HUES6 (cell line): ENCODE data around the gene HDAC8.

Source experiments
- H3K27ac ChIP-seq: 2 replicates; pipeline ENCODE4 v1.7.0; 2013; ENCODE audit warnings: low read depth, mild to moderate bottlenecking, low read length, inconsistent platforms
- H3K27me3 ChIP-seq: 2 replicates; pipeline ENCODE4 v1.6.1; 2013; ENCODE audit warnings: low read length; ENCODE audit not compliant: control insufficient read depth, insufficient read depth
- H3K36me3 ChIP-seq: 2 replicates; pipeline ENCODE4 v1.6.1; 2013; ENCODE audit warnings: low read length; ENCODE audit not compliant: control insufficient read depth, insufficient read depth
- H3K4me1 ChIP-seq: 2 replicates; pipeline ENCODE4 v1.6.1; 2013; ENCODE audit warnings: low read length; ENCODE audit not compliant: control insufficient read depth, insufficient read depth
- H3K4me3 ChIP-seq: 2 replicates; pipeline ENCODE4 v1.5.1; 2013; ENCODE audit warnings: low read depth, low read length
- H3K9ac ChIP-seq: one replicate; pipeline ENCODE4 v1.6.1; 2013; ENCODE audit warnings: mild to moderate bottlenecking, low read length
- H3K9me3 ChIP-seq: 2 replicates; pipeline ENCODE4 v1.6.1; 2013; ENCODE audit warnings: low read depth, low read length; ENCODE audit not compliant: control insufficient read depth, insufficient read depth

The HDAC8 gene

DNA sequence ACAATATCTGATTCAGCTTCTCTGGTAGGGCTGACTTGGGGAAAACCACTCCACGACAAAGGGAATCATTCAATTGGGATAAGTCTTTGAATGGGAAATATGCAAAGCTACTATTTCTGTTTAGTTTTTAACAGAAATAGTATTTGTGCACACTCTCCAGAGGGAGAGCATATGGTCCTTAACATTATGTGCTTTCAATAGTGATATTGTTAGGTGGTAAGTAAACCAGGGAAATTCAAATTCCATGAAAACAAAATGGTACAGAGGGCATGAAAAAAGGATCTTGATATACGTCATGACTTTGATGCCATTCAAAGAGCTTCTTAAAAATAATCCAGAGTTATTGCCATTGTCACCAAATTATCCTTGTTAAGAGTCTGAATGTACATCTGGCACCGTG lies 219.9 kb downstream of the HDAC8 start:
- peaks cover 2% of the 10 kb centered on the region; the same call in 1 of the 2 replicates for H3K9me3 ChIP-seq
- peaks cover 14% of the 10 kb centered on the region; the same call in 1 of the 2 replicates for H3K4me1 ChIP-seq
- no peak overlapping the region for H3K4me3 ChIP-seq
- H3K27ac ChIP-seq: no peak overlapping the region
- no peak overlapping the region for H3K9ac ChIP-seq
- H3K36me3 ChIP-seq: no peaks in the 10 kb centered on the region
- no peaks in the 10 kb centered on the region for H3K27me3 ChIP-seq

DNA sequence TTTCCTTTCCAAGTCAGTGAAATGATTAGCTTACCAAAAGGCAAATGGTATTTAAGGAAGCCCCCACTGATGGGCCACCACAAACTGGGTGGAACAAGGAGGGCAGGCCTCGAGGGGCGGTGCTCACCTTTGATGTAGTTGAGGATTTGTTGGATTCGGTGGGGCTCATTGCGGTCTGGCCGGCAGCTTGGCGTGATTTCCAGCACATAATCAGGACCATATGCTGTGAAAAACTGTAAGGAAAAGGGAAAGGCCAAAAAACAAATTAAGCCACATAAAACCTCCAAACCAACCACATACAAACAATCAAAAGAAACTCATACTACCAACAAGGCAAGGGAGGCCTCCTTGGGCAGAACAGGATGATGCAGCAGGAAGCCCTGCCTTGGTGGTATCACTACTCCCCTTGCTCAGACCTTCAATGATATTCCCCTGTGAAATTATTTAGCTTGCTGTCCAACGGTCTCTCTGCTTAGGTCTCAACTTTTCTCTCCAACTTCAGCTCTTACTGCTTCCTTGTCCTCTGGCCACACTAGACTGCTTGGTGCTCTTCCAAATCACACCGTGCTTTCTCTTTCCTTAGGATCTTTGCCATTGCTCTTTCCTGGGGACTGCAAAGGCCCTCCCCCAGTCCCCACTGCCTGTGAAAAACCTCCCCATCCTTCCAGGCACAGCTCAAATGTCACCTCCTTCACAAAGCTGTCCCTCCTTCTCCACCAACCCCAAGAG lies 220.9 kb downstream of the HDAC8 start:
- Histone ChIP-seq H3K36me3 (no peaks in the 10 kb centered on the region), H3K9ac (no peak overlapping the region), H3K27ac (no peak overlapping the region), H3K27me3 (no peaks in the 10 kb centered on the region), H3K9me3 (peaks cover 2% of the 10 kb centered on the region; the same call in 1 of the 2 replicates), H3K4me1 (peaks cover 23% of the 10 kb centered on the region), H3K4me3 (no peak overlapping the region)

DNA sequence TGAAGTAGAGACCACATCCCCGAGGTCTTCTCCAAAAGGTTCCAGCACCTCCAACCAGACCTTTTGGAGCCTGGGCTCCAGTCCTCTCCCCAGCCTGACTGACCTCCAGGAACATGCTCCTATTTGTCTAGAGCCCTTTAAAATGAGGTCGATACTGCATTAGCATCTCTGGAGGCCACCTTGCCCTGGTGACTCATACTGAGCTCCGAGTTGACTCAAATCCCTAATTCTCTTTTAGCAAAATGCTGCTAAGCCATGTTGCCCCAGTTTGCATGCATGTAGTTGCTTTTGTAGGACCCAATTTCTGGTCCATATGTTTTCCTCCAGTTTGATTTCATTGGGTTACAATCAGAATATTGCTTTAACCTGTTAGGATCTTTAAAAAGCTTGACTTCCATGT lies 223.5 kb downstream of the HDAC8 start:
- Histone ChIP-seq H3K9ac (no peak overlapping the region), H3K9me3 (no peaks in the 10 kb centered on the region; the same call in 1 of the 2 replicates), H3K4me1 (peaks cover 27% of the 10 kb centered on the region), H3K27me3 (no peaks in the 10 kb centered on the region), H3K4me3 (no peak overlapping the region), H3K27ac (no peak overlapping the region), H3K36me3 (no peaks in the 10 kb centered on the region)

DNA sequence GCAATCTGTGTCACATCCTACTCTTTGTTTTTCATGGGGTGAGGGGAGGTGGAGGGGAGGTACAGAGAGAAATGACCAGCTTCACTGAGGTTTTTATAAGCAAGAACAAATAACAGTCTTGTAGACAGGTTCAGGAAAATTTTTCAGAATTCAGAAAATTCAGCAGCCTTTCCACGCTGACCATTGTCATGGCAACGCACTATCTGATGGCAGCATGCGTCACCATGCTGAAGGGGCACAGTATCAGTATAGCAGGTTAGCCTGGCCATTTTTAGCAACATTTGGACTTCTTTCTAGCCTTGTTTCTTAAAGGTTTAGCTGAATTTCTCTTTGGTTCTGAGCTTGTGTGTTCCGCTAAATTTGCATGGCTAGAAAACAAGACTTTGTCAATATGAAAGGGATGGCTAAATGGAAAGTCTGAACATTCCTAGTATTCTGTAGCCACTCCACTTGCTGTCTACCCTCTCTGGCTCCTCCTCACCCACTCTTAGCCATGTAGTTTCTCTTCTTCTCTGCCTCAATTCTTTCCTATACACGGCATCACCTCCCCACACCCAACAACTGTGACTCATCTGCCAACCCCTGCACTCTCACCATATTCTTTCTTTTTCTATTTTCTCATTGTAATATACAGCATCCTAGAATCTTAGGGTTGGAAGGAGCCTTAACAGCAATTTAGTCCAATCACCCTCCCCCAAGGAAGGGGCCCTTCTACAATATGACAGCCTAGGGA lies 224.2 kb downstream of the HDAC8 start:
- Histone ChIP-seq H3K27ac (no peak overlapping the region), H3K27me3 (no peaks in the 10 kb centered on the region), H3K4me1 (peaks cover 27% of the 10 kb centered on the region), H3K9me3 (no peaks in the 10 kb centered on the region; the same call in 1 of the 2 replicates), H3K36me3 (no peaks in the 10 kb centered on the region), H3K4me3 (no peak overlapping the region), H3K9ac (no peak overlapping the region)

DNA sequence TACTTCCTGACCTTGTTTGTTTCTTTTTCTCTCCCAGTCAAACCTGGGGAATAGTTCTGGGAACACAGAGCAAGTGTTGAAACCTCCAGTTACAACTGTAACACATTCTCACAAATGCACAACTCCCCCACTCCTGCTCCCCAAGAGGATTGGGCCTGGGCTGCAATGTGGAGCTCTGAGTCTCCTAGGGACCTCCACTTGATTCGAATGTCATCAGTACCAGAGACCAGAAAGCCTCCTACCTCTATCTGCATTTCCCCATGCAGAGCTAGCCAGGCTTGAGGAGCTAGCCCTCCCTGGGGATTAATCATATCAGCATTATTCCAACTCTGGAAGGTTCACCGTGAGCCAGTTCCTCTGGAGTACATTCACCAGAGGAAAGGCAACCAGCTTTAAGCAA lies 225.3 kb downstream of the HDAC8 start:
- Histone ChIP-seq H3K27ac (no peak overlapping the region), H3K36me3 (no peaks in the 10 kb centered on the region), H3K27me3 (no peaks in the 10 kb centered on the region), H3K4me3 (no peak overlapping the region), H3K9ac (no peak overlapping the region), H3K4me1 (peaks cover 27% of the 10 kb centered on the region), H3K9me3 (no peaks in the 10 kb centered on the region; the same call in 1 of the 2 replicates)

DNA sequence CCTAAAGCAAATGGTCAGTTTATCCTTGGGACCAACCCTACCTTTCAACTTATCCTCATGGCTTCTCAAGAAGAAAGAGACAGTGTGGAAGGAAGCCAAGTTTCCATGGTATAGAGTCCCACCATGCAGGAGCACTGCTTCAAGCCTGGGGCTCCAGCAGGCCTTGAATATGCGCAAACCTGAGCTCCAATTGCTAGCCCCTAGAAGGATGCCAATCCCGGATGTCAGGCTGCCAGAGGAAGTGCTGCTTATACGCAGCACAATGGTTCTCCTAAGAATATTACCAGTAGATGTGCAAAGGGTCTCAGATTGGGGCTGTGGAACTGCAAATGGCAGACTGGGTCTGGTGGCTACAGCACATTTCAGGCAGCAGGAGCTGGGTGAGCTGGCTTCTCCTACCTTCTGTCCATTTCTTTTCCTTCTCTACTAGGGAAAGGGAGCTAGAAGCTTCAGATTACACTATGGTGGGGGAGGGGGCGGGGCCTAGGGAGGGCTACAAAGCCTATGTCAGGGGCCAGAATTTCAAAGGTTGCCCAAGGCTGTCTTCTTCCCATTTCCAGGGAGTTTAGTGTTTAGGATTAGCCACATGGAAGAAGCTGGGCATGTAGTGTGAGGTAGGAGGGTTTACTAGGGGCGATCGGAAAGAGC lies 226.2 kb downstream of the HDAC8 start:
- Histone ChIP-seq H3K9ac (no peak overlapping the region), H3K36me3 (no peaks in the 10 kb centered on the region), H3K4me3 (peak overlapping the region; percentile 24; the same call in 1 of the 2 replicates), H3K27me3 (no peaks in the 10 kb centered on the region), H3K4me1 (peaks cover 27% of the 10 kb centered on the region), H3K27ac (no peak overlapping the region), H3K9me3 (no peaks in the 10 kb centered on the region; the same call in 1 of the 2 replicates)

DNA sequence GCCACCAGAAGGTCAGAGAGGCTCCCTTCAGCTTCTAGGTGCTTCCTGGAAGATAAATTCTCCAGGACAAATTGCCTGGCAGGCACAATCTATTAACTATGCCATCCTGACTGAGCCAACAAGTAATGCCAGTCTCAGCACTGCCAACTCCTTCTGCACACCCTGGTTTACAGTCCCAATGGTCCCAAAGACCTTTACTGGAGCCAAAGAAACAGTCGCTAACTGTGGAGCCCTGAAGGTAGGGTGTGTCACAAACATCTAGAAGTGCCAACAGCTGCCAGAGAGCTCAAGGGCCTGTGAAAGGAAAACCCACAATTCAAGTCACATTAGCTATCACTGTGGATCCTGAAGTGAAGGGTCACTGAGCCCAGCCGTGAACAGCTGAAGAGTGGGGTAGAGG lies 232.0 kb downstream of the HDAC8 start:
- no peaks in the 10 kb centered on the region; the same call in 1 of the 2 replicates for H3K9me3 ChIP-seq
- 0 out of 2 replicates have a peak, but pooled peaks cover 3% of the 10 kb centered on the region for H3K4me1 ChIP-seq
- H3K9ac ChIP-seq: no peak overlapping the region
- H3K36me3 ChIP-seq: no peaks in the 10 kb centered on the region
- no peak overlapping the region for H3K27ac ChIP-seq
- H3K27me3 ChIP-seq: no peaks in the 10 kb centered on the region
- no peak overlapping the region for H3K4me3 ChIP-seq

DNA sequence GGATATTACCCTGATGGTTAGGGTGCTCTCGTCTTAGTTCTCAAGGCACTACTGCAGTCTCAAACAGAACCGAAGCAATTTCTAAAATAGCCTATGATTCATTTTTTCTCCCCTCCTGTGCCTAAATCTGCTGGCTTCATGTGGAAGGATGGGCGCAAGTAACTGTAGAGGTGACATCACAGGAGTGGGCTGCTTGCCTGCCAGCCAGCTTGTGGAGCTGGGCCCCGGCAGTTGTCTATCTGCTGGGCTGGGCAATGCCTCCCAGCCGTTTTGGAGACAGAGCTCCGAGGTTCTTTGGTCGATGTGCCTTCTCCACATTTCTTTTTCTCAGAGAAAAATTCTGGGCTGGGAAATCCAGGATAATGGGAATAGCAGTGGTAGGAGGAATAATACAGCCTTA lies 232.6 kb downstream of the HDAC8 start:
- no peak overlapping the region for H3K4me3 ChIP-seq
- H3K9ac ChIP-seq: no peak overlapping the region
- no peaks in the 10 kb centered on the region for H3K27me3 ChIP-seq
- H3K27ac ChIP-seq: no peak overlapping the region
- no peaks in the 10 kb centered on the region for H3K36me3 ChIP-seq
- H3K4me1 ChIP-seq: no peaks in the 10 kb centered on the region
- no peaks in the 10 kb centered on the region; the same call in 1 of the 2 replicates for H3K9me3 ChIP-seq

DNA sequence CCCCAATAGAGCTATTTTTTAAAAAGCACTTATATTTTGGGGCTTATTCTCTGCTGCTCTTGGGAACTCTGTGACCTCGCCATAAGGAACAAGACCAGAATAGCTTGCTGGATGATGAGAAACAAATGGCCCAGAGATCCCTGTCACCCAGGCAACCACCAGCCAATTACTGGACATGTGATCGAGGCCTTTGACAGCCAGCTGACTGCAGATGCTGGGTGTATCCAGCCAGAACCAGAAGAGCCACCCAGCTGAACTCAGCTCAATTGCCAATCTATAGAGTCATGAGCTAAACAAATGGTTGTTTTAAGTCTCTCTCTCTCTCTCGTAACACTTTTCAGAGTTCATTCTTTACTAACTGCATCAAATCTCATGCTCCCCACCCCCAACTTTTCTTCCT lies 242.5 kb downstream of the HDAC8 start:
- H3K9me3 ChIP-seq: peaks cover 15% of the 10 kb centered on the region
- H3K36me3 ChIP-seq: no peaks in the 10 kb centered on the region
- H3K27ac ChIP-seq: no peak overlapping the region
- no peak overlapping the region for H3K4me3 ChIP-seq
- H3K9ac ChIP-seq: no peak overlapping the region
- H3K4me1 ChIP-seq: peaks cover 8% of the 10 kb centered on the region; the same call in 1 of the 2 replicates
- H3K27me3 ChIP-seq: no peaks in the 10 kb centered on the region

DNA sequence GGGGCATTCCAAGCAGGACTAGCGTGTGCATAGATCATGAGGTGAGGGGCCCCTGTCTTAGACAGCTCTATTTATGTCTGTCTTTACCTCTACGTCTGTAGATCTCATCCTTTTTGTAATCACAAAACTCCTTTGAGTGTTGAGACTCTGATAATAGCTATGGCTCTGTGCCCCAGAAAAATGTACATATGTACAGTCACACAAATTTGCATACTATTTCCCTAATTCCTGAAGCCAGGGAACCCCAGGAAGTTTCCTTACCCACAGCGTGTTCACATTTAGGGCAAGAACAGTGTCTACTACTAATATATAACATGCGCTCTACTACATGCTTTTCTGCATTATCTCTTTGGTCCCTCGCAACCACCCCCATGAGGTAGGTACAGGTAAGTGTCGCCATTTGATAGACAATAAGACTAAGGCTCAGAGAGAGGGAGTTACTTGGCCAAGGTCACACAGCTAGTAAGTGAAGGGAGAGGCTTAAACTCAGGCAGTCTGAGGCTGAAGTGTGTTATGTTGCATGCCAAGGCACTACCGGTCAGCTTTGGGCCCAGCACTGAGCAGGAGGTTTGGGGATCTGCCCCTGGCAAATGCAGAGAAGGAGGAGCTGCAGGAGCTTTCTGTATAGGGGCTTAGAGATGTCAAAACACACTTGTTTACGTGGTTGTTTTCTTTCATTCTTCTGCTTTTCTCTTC lies 245.9 kb downstream of the HDAC8 start:
- no peak overlapping the region for H3K9ac ChIP-seq
- no peaks in the 10 kb centered on the region for H3K27me3 ChIP-seq
- H3K4me1 ChIP-seq: peaks cover 8% of the 10 kb centered on the region; the same call in 1 of the 2 replicates
- no peak overlapping the region for H3K4me3 ChIP-seq
- no peak overlapping the region for H3K27ac ChIP-seq
- H3K36me3 ChIP-seq: no peaks in the 10 kb centered on the region
- H3K9me3 ChIP-seq: peaks cover 10% of the 10 kb centered on the region
